WTC11 (cell line): ENCODE measurements around the gene DPP10. TPM values are rescaled to one million over a fixed set of nuclear protein-coding genes. Genes with fewer than 3 reads are reported as not detected.

ENCODE experiments used
- ATAC-seq: fragments of 200-7000 bp; cut with Tn5 transposase; 2 replicates; pipeline ENCODE4 v1.10.0; 2021; ENCODE audit warnings: mild to moderate bottlenecking, moderate library complexity
- CTCF ChIA-PET: fragments of 300-600 bp; sonication (Branson Sonifier 250); formaldehyde crosslinking; loops from one replicate; lab custom pipeline; 2021; ENCODE audit warnings: antibody characterized with exemption; lab: Charles Lee
- POLR2A ChIA-PET: fragments of 350-600 bp; sonication (Branson Sonifier 250); formaldehyde crosslinking; loops from one replicate; lab custom pipeline; 2021; ENCODE audit warnings: antibody characterized with exemption; lab: Charles Lee
- DNase-seq: peaks from one replicate; pipeline ENCODE4 v3.0.0; 2021; ENCODE audit warnings: low spot score
- H3K27ac Mint-ChIP-seq: 2 replicates; pipeline ENCODE4 v1.8.0; 2021; ENCODE audit warnings: mixed read lengths
- H3K27me3 Mint-ChIP-seq: 2 replicates; pipeline ENCODE4 v1.8.0; 2021; ENCODE audit warnings: low read depth, mild to moderate bottlenecking, moderate library complexity, mixed read lengths
- H3K36me3 Mint-ChIP-seq: 2 replicates; pipeline ENCODE4 v1.8.0; 2021; ENCODE audit warnings: mixed read lengths
- H3K4me1 Mint-ChIP-seq: 2 replicates; pipeline ENCODE4 v1.8.0; 2022; ENCODE audit warnings: mixed read lengths
- H3K4me3 Mint-ChIP-seq: 2 replicates; pipeline ENCODE4 v1.8.0; 2021; ENCODE audit warnings: mild to moderate bottlenecking, moderate library complexity, mixed read lengths
- H3K9me3 Mint-ChIP-seq: 2 replicates; pipeline ENCODE4 v1.8.0; 2021; ENCODE audit warnings: mixed read lengths
- ATF3 ChIP-seq: sonication (generic); formaldehyde crosslinking; conservative IDR thresholded peaks from 2 replicates; pipeline ENCODE4 v1.8.1; 2022; ENCODE audit warnings: mild to moderate bottlenecking, missing genetic modification reagents
- ELF4 ChIP-seq: sonication (generic); formaldehyde crosslinking; IDR thresholded peaks from 2 replicates; pipeline ENCODE4 v1.8.1; 2022; ENCODE audit warnings: low read depth, mild to moderate bottlenecking, moderate library complexity, missing genetic modification reagents
- ESRRA ChIP-seq: sonication (generic); formaldehyde crosslinking; IDR thresholded peaks from 2 replicates; pipeline ENCODE4 v1.8.1; 2022; ENCODE audit warnings: mild to moderate bottlenecking, missing genetic modification reagents, borderline replicate concordance
- GTF2I ChIP-seq: fragments of 250-450 bp; sonication (Bioruptor Pico); conservative IDR thresholded peaks from 2 replicates; pipeline ENCODE4 v1.4.0; 2021; ENCODE audit warnings: mild to moderate bottlenecking
- MXD4 ChIP-seq: fragments of 250-450 bp; sonication (Bioruptor Pico); IDR thresholded peaks from 2 replicates; pipeline ENCODE4 v1.8.0; 2021; ENCODE audit warnings: mild to moderate bottlenecking, moderate library complexity, borderline replicate concordance
- NFE2L1 ChIP-seq: sonication (generic); formaldehyde crosslinking; IDR thresholded peaks from 2 replicates; pipeline ENCODE4 v1.8.1; 2023; ENCODE audit warnings: missing genetic modification reagents
- SMAD3 ChIP-seq: sonication (generic); formaldehyde crosslinking; IDR thresholded peaks from 2 replicates; pipeline ENCODE4 v1.8.0; 2022; ENCODE audit warnings: missing genetic modification reagents, mild to moderate bottlenecking, borderline replicate concordance
- TEAD1 ChIP-seq: sonication (generic); formaldehyde crosslinking; IDR thresholded peaks from 2 replicates; pipeline ENCODE4 v1.8.0; 2022; ENCODE audit warnings: mild to moderate bottlenecking, missing genetic modification reagents
- TP53 ChIP-seq: sonication (generic); formaldehyde crosslinking; IDR thresholded peaks from 2 replicates; pipeline ENCODE4 v1.8.1; 2023; ENCODE audit warnings: mild to moderate bottlenecking, missing genetic modification reagents
- ZNF138 ChIP-seq: sonication (generic); formaldehyde crosslinking; conservative IDR thresholded peaks from 2 replicates; pipeline ENCODE4 v1.8.1; 2022; ENCODE audit warnings: mild to moderate bottlenecking, moderate library complexity, missing genetic modification reagents
- total RNA-seq: library from RNA; stranded (reverse); gene quantifications from 3 replicates; pipeline ENCODE4 v1.2.3, GENCODE V29; 2021
- TF ChIP-seq, protein P1 (sequence below): sonication (generic); formaldehyde crosslinking; IDR thresholded peaks from 2 replicates; pipeline ENCODE4 v1.8.1; 2022; ENCODE audit warnings: mild to moderate bottlenecking, moderate library complexity, missing genetic modification reagents
- TF ChIP-seq, protein P2 (sequence below): fragments of 250-450 bp; sonication (Bioruptor Pico); IDR thresholded peaks from 2 replicates; pipeline ENCODE4 v1.9.0; 2021; ENCODE audit warnings: moderate library complexity, mild to moderate bottlenecking, inconsistent platforms, borderline replicate concordance
- TF ChIP-seq, protein P3 (sequence below): sonication (generic); formaldehyde crosslinking; IDR thresholded peaks from 2 replicates; pipeline ENCODE4 v1.8.1; 2023; ENCODE audit warnings: mild to moderate bottlenecking, missing genetic modification reagents, moderate library complexity
- TF ChIP-seq, protein P4 (sequence below): fragments of 250-450 bp; sonication (Bioruptor Pico); conservative IDR thresholded peaks from 2 replicates; pipeline ENCODE4 v1.9.0; 2021; ENCODE audit warnings: mild to moderate bottlenecking
- TF ChIP-seq, protein P5 (sequence below): sonication (generic); formaldehyde crosslinking; IDR thresholded peaks from 2 replicates; pipeline ENCODE4 v1.8.0; 2022; ENCODE audit warnings: mild to moderate bottlenecking, missing genetic modification reagents
- TF ChIP-seq, protein P6 (sequence below): sonication (generic); formaldehyde crosslinking; conservative IDR thresholded peaks from 2 replicates; pipeline ENCODE4 v1.8.1; 2023; ENCODE audit warnings: mild to moderate bottlenecking, low read depth, missing genetic modification reagents, moderate library complexity
- TF ChIP-seq, protein P7 (sequence below): sonication (generic); formaldehyde crosslinking; IDR thresholded peaks from 2 replicates; pipeline ENCODE4 v1.8.0; 2022; ENCODE audit warnings: mild to moderate bottlenecking, missing genetic modification reagents

DPP10 gene
- total RNA-seq, 1 experiment from 2014 or later, result 4.0 TPM

DNA sequence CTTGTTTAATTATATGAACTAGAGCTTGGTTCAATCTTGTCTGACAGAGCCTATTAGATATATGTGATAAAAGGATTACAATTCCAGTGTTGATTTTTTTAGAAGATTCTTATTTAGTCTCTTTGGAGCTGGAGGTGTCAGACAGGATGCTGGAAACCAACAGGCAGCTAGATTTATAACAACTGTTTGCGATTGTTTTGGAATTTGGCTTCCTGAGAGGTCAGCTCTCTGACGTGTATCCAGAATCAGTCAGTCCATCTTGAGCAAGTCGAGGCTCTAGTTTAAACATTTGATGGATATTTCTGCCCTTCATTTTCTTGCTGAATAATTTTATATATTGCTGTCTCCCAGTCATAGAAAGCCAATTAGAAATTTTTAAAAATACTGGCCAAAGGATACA is 1062.9 kb downstream of the DPP10 start:
- no peaks in the 10 kb centered on the region for H3K27me3 Mint-ChIP-seq
- H3K4me3 Mint-ChIP-seq, result no peak overlapping the region
- TF ChIP-seq, protein P1, sequence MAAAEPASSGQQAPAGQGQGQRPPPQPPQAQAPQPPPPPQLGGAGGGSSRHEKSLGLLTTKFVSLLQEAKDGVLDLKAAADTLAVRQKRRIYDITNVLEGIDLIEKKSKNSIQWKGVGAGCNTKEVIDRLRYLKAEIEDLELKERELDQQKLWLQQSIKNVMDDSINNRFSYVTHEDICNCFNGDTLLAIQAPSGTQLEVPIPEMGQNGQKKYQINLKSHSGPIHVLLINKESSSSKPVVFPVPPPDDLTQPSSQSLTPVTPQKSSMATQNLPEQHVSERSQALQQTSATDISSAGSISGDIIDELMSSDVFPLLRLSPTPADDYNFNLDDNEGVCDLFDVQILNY (CRISPR knock-in tag), result no peak
- TF ChIP-seq, protein P2, sequence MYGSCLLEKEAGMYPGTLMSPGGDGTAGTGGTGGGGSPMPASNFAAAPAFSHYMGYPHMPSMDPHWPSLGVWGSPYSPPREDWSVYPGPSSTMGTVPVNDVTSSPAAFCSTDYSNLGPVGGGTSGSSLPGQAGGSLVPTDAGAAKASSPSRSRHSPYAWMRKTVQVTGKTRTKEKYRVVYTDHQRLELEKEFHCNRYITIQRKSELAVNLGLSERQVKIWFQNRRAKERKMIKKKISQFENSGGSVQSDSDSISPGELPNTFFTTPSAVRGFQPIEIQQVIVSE, result no peak
- TF ChIP-seq ZNF138 (CRISPR knock-in tag) (no peak), NFE2L1 (CRISPR knock-in tag) (no peak), ESRRA (no peak), TEAD1 (CRISPR knock-in tag) (no peak), SMAD3 (CRISPR knock-in tag) (no peak), ATF3 (CRISPR knock-in tag) (no peak)
- TF ChIP-seq, protein P3, sequence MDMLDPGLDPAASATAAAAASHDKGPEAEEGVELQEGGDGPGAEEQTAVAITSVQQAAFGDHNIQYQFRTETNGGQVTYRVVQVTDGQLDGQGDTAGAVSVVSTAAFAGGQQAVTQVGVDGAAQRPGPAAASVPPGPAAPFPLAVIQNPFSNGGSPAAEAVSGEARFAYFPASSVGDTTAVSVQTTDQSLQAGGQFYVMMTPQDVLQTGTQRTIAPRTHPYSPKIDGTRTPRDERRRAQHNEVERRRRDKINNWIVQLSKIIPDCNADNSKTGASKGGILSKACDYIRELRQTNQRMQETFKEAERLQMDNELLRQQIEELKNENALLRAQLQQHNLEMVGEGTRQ (CRISPR knock-in tag), result no peak
- TF ChIP-seq, protein P4, sequence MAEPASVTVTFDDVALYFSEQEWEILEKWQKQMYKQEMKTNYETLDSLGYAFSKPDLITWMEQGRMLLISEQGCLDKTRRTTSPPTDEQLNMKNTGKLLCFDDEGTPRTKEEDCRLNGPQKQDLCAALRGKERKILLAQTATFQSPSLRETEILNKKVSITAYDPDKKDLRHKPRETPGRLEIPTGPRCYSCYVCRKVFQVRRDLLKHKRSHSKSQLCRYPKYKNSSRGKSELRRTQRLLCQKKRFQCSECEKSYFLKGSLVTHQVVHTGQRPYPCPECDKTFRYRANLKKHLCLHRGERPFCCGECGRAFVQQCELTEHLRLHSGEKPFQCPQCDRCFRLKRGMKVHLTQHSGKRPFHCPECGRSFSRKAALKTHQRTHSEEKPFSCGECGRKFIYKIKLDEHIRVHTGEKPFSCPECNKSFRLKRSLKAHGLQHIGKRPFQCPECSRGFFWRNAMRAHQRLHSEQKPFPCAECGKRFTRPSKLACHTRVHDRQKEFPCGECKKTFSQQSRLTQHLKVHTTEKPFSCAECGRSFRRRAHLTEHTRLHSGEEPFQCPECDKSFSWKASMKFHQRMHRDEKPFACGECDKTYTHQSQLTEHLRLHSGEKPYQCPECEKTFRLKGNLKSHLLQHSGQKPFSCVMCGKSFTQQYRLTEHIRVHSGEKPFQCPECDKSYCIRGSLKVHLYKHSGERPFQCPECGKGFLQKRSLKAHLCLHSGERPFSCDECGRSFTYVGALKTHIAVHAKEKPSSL (CRISPR knock-in tag), result no peak
- H3K36me3 Mint-ChIP-seq, result no peaks in the 10 kb centered on the region
- no peaks in the 10 kb centered on the region for H3K4me1 Mint-ChIP-seq
- ATAC-seq (no peak), DNase-seq (no peak)
- peaks cover 15% of the 10 kb centered on the region for H3K9me3 Mint-ChIP-seq
- ChIA-PET CTCF (no interaction called here), POLR2A (no interaction called here)
- no peak overlapping the region for H3K27ac Mint-ChIP-seq

DNA sequence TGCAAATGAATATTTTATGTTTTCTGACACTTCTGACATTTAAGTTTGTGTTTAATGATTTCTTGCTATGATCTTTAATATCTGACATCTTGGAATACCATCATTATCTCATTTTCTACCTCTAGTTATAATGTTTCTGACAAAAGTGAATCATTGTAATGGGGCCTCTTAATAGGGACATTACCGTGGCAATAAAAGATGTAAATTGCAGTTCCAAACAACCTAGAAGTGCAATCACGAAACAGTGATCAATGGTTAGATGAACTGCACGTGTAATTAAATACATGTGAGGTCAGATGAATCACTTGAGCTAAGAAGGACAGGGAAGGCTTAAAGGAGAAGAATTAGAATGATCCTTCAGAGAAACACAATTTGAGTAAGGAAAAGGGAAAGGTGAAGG is 1078.3 kb downstream of the DPP10 start:
- POLR2A ChIA-PET, result no interaction called here
- peaks cover 9% of the 10 kb centered on the region for H3K4me1 Mint-ChIP-seq
- no peak for ATAC-seq
- no peak for DNase-seq
- TF ChIP-seq ELF4, result no peak
- TF ChIP-seq, protein P5, sequence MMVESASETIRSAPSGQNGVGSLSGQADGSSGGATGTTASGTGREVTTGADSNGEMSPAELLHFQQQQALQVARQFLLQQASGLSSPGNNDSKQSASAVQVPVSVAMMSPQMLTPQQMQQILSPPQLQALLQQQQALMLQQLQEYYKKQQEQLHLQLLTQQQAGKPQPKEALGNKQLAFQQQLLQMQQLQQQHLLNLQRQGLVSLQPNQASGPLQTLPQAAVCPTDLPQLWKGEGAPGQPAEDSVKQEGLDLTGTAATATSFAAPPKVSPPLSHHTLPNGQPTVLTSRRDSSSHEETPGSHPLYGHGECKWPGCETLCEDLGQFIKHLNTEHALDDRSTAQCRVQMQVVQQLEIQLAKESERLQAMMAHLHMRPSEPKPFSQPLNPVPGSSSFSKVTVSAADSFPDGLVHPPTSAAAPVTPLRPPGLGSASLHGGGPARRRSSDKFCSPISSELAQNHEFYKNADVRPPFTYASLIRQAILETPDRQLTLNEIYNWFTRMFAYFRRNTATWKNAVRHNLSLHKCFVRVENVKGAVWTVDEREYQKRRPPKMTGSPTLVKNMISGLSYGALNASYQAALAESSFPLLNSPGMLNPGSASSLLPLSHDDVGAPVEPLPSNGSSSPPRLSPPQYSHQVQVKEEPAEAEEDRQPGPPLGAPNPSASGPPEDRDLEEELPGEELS (CRISPR knock-in tag), result no peak
- TF ChIP-seq, protein P2, result no peak
- TF ChIP-seq, protein P6, sequence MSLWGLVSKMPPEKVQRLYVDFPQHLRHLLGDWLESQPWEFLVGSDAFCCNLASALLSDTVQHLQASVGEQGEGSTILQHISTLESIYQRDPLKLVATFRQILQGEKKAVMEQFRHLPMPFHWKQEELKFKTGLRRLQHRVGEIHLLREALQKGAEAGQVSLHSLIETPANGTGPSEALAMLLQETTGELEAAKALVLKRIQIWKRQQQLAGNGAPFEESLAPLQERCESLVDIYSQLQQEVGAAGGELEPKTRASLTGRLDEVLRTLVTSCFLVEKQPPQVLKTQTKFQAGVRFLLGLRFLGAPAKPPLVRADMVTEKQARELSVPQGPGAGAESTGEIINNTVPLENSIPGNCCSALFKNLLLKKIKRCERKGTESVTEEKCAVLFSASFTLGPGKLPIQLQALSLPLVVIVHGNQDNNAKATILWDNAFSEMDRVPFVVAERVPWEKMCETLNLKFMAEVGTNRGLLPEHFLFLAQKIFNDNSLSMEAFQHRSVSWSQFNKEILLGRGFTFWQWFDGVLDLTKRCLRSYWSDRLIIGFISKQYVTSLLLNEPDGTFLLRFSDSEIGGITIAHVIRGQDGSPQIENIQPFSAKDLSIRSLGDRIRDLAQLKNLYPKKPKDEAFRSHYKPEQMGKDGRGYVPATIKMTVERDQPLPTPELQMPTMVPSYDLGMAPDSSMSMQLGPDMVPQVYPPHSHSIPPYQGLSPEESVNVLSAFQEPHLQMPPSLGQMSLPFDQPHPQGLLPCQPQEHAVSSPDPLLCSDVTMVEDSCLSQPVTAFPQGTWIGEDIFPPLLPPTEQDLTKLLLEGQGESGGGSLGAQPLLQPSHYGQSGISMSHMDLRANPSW, result no peak
- TF ChIP-seq, protein P3 (CRISPR knock-in tag), result no peak
- no peak for TF ChIP-seq TP53 (CRISPR knock-in tag)
- TF ChIP-seq GTF2I (CRISPR knock-in tag), result no peak
- TF ChIP-seq MXD4 (CRISPR knock-in tag), result no peak
- TF ChIP-seq, protein P7, sequence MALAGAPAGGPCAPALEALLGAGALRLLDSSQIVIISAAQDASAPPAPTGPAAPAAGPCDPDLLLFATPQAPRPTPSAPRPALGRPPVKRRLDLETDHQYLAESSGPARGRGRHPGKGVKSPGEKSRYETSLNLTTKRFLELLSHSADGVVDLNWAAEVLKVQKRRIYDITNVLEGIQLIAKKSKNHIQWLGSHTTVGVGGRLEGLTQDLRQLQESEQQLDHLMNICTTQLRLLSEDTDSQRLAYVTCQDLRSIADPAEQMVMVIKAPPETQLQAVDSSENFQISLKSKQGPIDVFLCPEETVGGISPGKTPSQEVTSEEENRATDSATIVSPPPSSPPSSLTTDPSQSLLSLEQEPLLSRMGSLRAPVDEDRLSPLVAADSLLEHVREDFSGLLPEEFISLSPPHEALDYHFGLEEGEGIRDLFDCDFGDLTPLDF, result no peak
- no peaks in the 10 kb centered on the region for H3K27me3 Mint-ChIP-seq
- H3K4me3 Mint-ChIP-seq, result no peak overlapping the region
- peaks cover 14% of the 10 kb centered on the region for H3K9me3 Mint-ChIP-seq
- no peak overlapping the region for H3K27ac Mint-ChIP-seq
- peaks cover 4% of the 10 kb centered on the region; the same call in 1 of the 2 replicates for H3K36me3 Mint-ChIP-seq
- CTCF ChIA-PET, result no interaction called here
